GM19452 (cell line): ENCODE results near the gene IL36RN.

ENCODE experiments used
- ATAC-seq: cut with Tn5 transposase; IDR thresholded peaks from one replicate; pipeline ENCODE4 v1.9.1; 2021; ENCODE audit not compliant: unreplicated experiment

Gene IL36RN

GRCh38 chr2:113058998-113059960 is at the start of gene IL36RN:
Gene IL36RN (plus strand): TSS chr2:113059198. CDS start chr2:113059439, 241 bp downstream.
- no peak for ATAC-seq

- no peak for ATAC-seq
Measured at GRCh38 chr2:113009622-113010021, 49.4 kb upstream of the IL36RN start.

- ATAC-seq: no peak
Measured at GRCh38 chr2:113010088-113010487, 48.9 kb upstream of the IL36RN start.

GRCh38 chr2:113011108-113011507 is 47.9 kb upstream of the IL36RN start:
- no peak for ATAC-seq

- ATAC-seq: no peak
Measured at GRCh38 chr2:113012436-113013335, 46.3 kb upstream of the IL36RN start.

GRCh38 chr2:113013336-113013661 is 45.7 kb upstream of the IL36RN start:
- no peak for ATAC-seq

GRCh38 chr2:113014067-113014466 is 44.9 kb upstream of the IL36RN start:
- no peak for ATAC-seq

- ATAC-seq: no peak
Measured at GRCh38 chr2:113015042-113015441, 44.0 kb upstream of the IL36RN start.

- no peak for ATAC-seq
Measured at GRCh38 chr2:113015655-113016054, 43.3 kb upstream of the IL36RN start.

- ATAC-seq: no peak
Measured at GRCh38 chr2:113018509-113018908, 40.5 kb upstream of the IL36RN start.

- no peak for ATAC-seq
Measured at GRCh38 chr2:113021312-113021711, 37.7 kb upstream of the IL36RN start.

GRCh38 chr2:113024764-113025163 is 34.2 kb upstream of the IL36RN start:
- ATAC-seq: no peak

- ATAC-seq: no peak
Measured at GRCh38 chr2:113025737-113026136, 33.3 kb upstream of the IL36RN start.

GRCh38 chr2:113027691-113028090 is 31.3 kb upstream of the IL36RN start:
- ATAC-seq: no peak

GRCh38 chr2:113028112-113028511 is 30.9 kb upstream of the IL36RN start:
- no peak for ATAC-seq

- ATAC-seq: no peak
Measured at GRCh38 chr2:113032737-113033136, 26.3 kb upstream of the IL36RN start.

GRCh38 chr2:113034016-113034415 is 25.0 kb upstream of the IL36RN start:
- ATAC-seq: no peak

GRCh38 chr2:113036763-113037162 is 22.2 kb upstream of the IL36RN start:
- no peak for ATAC-seq

- no peak for ATAC-seq
Measured at GRCh38 chr2:113038291-113038690, 20.7 kb upstream of the IL36RN start.

GRCh38 chr2:113039158-113039557 is 19.8 kb upstream of the IL36RN start:
- no peak for ATAC-seq

GRCh38 chr2:113039719-113040118 is 19.3 kb upstream of the IL36RN start:
- no peak for ATAC-seq

- no peak for ATAC-seq
Measured at GRCh38 chr2:113041871-113042270, 17.1 kb upstream of the IL36RN start.
